GM18858 (cell line): ENCODE results near the gene SDHB.
"Not testable (repeated sequence)": the region's sequence is repeated elsewhere in the genome, so short reads cannot be mapped to it uniquely, and the experiment has no call there.

Source experiments
- ATAC-seq: cut with Tn5 transposase; IDR thresholded peaks from one replicate; pipeline ENCODE4 v1.9.1; 2021; ENCODE audit not compliant: unreplicated experiment

SDHB gene

GRCh38 chr1:17075470-17076255 lies 21.8 kb upstream of the SDHB start:
- no peak for ATAC-seq

- no peak for ATAC-seq
Measured at GRCh38 chr1:17071794-17072193, 18.0 kb upstream of the SDHB start.

- no peak for ATAC-seq
Measured at GRCh38 chr1:17070163-17070525, 16.3 kb upstream of the SDHB start.

GRCh38 chr1:17069452-17070162 lies 15.8 kb upstream of the SDHB start:
- no peak for ATAC-seq

GRCh38 chr1:17068789-17069188 lies 15.0 kb upstream of the SDHB start:
- ATAC-seq = no peak

- ATAC-seq = no peak
Measured at GRCh38 chr1:17067465-17068240, 13.8 kb upstream of the SDHB start.

GRCh38 chr1:17067069-17067426 lies 13.2 kb upstream of the SDHB start:
- ATAC-seq = no peak

GRCh38 chr1:17066361-17067068 lies 12.7 kb upstream of the SDHB start:
- ATAC-seq = no peak

GRCh38 chr1:17065666-17066065 lies 11.8 kb upstream of the SDHB start:
- ATAC-seq = no peak

GRCh38 chr1:17062751-17063150 lies 8.9 kb upstream of the SDHB start:
- ATAC-seq = not testable (repeated sequence)

- ATAC-seq = no peak
Measured at GRCh38 chr1:17061892-17062291, 8.1 kb upstream of the SDHB start.

GRCh38 chr1:17061486-17061885 lies 7.7 kb upstream of the SDHB start:
- no peak for ATAC-seq

GRCh38 chr1:17060306-17060749 lies 6.5 kb upstream of the SDHB start:
- no peak for ATAC-seq

- ATAC-seq = no peak
Measured at GRCh38 chr1:17059391-17060305, 5.8 kb upstream of the SDHB start.

- no peak for ATAC-seq
Measured at GRCh38 chr1:17056551-17056950, 2.7 kb upstream of the SDHB start.

GRCh38 chr1:17055801-17056200 lies 2.0 kb upstream of the SDHB start:
- no peak for ATAC-seq

GRCh38 chr1:17053086-17053684 lies 647 bp downstream of the SDHB start:
- no peak for ATAC-seq

- no peak for ATAC-seq
Measured at GRCh38 chr1:17052641-17053040, 1.2 kb downstream of the SDHB start.

- no peak for ATAC-seq
Measured at GRCh38 chr1:17052038-17052437, 1.8 kb downstream of the SDHB start.

GRCh38 chr1:17047924-17048323 lies 5.9 kb downstream of the SDHB start:
- no peak for ATAC-seq
